ENCODE data around the gene GDAP1L1.
"Not testable (repeated sequence)": the region's sequence is repeated elsewhere in the genome, so short reads cannot be mapped to it uniquely, and the experiment has no call there.

GDAP1L1 gene

DNA sequence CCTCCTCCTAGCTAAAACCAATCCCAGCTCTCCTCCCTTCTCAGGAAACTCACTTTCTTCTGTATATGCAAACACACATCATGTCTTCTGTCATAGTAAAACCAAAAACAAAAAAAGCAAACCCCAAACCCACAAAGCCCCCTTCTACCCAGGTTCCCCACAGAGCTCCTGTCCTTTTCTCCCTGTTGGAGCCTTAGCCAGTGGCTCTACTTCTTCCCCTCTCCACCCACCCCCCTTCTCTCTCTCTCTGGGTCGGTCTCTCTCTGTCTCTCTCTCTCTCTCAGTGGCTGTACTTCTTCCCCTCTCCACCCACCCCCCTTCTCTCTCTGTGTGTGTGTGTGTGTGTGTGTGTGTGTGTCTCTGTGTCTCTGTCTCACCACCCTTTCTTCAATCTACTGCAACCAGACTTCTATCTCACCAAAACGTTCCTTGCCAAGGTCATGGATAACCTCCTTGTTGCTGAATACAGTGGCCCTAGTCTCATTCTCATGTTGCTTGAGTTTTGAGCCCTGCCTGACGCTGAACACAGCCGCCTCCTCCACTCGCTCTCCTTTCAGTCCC is 27.9 kb upstream of the GDAP1L1 start:
- in situ Hi-C loops (cut with HindIII; ENCODE audit: low sequenced_read_pairs), result loop anchor here (10.0 kb wide), 1 partner anchor 246 kb away; no protein-coding TSS in a partner anchor

DNA sequence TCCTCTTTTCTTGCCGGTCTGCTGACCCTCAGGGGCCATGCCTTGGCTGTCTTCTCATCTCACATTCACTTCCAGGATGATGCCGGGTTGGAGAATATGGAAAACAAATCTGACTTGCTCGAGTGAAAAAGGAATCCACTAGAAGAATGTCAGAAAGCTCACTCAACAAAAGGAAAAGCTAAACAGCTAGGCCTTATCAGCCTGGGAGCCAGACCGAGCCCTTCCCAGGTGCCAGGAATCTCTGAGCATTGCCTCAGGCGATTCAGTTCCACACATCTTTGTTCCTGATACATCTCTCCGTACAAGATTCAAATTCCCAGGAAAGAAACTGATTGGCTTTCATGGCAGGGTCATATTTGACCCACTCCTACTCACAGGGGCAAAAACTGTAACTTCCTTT is 27.3 kb upstream of the GDAP1L1 start:
- in situ Hi-C loops (cut with HindIII; ENCODE audit: low sequenced_read_pairs), result loop anchor here (10.0 kb wide), 1 partner anchor 245 kb away; no protein-coding TSS in a partner anchor

DNA sequence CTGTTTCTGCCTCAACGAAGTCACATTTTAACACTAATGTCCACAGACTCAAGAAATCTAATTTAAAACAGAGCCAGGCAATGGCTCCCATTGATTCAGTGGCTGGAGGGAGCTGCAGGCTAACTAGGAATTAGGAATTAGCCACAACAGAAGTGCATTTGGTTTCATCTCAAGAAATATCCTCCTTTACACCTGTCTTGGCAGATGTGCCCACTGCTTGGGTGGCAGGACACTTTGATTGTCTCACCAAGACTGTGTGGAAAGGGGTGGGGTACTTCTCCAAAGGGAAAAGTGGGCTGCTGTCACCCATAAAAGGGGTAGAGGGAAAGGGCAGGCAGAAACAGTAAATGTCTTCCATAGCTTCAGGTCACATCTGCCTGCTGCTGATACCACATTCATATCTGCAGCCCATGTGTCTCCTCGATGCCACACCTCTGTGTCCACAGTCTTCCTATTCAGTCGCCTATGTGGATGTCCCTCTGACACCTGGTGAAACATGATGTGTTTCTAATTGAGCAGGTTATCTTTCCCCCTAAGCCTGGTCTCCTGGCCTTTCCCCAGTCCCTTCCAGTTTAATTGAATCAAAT is 25.6 kb upstream of the GDAP1L1 start:
- in situ Hi-C loops (cut with HindIII; ENCODE audit: low sequenced_read_pairs), result no loop called here

DNA sequence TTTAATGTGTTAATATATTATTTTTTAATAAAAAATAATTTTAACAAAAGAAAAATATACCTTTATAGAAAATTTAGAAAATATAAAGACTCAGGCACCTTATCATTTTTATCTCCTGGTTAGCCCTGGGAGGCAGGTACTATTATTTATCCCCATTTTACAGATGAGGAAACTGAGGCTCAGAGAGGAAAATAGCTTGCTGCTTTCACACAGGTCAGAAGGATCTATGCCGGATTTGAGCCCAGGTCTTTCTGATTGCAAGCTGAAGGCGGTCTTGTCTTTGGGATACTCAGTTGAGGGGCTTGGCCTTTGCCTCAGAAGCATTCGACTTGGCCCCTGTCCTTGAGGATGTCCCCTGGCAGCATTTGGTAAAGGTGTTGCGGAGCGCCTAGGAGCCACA is 25.1 kb upstream of the GDAP1L1 start:
- in situ Hi-C loops (cut with HindIII; ENCODE audit: low sequenced_read_pairs), result no loop called here

DNA sequence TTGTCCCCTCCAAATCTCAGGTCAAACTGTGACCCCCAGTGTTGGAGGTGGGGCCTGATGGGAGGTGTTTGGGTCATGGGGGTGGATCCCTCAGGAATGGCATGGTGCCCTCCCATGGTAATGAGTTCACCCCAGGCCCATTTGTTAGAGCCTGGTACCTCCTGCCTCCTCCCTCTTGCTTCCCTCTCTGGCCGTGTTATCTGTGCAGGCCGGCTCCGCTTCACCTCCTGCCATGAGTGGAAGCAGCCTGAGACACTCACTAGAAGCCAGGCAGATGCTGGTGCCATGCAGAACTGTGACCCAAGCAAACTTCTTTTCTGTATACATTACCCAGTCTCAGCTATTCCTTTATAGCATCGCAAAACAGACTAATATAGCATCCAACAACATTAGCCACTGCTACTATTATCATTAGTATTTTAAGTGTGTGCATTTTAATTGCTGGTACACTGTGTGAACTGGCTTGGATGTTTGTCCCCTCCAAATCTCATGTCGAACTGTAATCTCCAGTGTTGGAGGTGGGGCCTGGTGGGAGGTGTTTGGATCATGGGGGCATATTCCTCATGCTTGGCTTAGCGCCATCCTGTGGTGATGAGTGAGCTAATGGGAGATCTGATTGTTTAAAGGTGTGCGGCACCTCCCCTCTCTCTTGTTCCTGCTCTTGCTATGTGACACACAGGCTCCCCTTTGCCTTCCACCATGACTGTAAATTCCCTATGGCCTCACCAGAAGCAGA is 24.3 kb upstream of the GDAP1L1 start:
- in situ Hi-C loops (cut with HindIII; ENCODE audit: low sequenced_read_pairs), result no loop called here

DNA sequence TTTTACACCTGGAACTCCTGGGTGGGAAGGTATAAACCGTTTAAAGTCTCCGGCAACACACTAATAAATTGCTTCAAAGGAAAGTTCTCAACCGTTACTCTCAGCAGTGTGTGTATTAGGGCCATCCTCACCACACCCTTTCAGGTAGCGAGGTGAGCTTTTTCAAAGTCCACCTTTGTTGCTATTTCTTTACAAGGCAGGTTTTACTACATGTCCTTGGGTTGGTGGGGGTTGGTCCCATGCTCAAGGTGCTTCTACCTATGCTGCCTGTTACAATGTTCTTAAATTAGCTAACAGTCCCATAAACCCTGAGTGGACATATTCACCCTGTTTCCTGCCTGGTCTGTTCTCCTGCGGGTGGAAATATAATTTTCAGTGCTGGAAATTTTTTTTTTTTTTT is 23.4 kb upstream of the GDAP1L1 start:
- in situ Hi-C loops (cut with HindIII; ENCODE audit: low sequenced_read_pairs), result no loop called here

DNA sequence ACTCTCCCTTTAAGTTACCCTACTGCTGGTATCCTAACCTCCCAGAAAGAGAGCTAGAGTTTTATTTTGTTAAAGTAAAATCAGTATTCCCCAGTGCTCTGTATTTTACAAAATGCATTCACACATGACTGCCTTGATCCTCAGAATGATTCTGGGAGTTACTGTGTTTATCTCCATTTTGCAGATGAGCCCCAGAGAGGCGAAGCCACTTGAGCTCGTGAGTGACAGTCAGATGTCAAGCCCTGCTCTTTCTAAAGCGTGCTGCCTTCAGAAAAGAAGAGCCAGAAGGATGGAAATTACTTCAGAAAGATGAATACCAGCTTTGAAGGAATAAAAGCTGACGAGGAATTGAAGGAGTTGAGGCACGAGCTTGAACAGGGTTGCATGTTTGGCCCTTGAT is 22.5 kb upstream of the GDAP1L1 start:
- in situ Hi-C loops (cut with HindIII; ENCODE audit: low sequenced_read_pairs), result no loop called here

DNA sequence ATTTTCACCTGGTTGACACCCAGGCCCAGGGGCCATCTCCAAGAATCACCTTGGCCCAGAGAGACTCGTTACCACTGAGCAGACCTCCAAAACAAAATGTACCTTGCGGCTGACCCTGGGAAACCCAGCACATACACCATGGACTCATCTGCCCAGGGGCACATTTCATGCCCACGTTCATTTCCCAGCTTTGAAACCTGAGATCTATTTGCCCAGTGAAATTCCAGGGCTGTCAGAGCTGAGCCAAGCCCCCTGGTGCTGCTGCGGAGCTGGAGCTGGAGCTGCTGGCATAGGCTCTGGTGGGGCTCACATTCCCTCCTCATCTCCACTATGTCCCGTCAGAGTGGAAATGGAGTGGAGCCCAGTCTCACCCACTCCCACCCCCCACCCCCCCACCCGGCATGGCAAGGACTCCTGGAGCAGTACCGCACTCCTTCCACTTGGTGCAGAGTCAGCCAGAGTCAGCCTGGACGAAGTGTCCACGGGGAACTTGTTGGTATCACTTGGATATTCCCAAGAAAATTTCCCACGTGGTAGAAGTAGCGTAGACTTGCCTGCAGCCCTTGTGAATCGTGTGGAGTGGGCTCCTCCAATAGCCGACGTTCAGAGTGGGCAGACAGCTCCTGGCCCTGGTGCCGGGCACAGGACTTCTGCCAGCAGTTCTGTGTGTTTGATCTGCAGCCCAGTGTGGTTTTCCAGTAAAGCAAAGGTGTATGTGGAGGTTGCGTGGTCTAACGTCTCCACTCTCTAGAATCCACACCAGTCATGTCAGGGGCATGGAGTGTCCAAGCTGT is 18.4 kb upstream of the GDAP1L1 start:
- in situ Hi-C loops (cut with HindIII; ENCODE audit: low sequenced_read_pairs), result no loop called here

DNA sequence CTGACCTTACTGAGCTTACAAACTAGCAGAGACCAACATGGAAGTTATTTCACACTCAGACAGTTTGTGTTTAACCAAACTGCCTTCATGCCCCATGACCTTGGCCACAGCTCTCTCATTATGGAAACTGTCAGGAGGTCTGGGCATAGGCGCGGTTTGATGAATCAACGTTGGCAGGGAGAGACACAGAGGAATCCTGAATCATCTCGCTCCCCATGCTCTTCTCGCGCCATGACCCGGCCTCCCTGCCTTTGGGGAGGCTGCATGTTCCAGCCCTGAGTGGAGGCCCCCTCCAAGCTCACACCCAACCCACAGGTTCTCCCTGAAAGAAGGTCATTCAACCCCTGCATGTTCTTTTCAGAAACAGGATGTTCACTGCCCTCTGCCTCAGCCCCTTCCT is 15.9 kb upstream of the GDAP1L1 start:
- in situ Hi-C loops (cut with HindIII; ENCODE audit: low sequenced_read_pairs), result no loop called here

DNA sequence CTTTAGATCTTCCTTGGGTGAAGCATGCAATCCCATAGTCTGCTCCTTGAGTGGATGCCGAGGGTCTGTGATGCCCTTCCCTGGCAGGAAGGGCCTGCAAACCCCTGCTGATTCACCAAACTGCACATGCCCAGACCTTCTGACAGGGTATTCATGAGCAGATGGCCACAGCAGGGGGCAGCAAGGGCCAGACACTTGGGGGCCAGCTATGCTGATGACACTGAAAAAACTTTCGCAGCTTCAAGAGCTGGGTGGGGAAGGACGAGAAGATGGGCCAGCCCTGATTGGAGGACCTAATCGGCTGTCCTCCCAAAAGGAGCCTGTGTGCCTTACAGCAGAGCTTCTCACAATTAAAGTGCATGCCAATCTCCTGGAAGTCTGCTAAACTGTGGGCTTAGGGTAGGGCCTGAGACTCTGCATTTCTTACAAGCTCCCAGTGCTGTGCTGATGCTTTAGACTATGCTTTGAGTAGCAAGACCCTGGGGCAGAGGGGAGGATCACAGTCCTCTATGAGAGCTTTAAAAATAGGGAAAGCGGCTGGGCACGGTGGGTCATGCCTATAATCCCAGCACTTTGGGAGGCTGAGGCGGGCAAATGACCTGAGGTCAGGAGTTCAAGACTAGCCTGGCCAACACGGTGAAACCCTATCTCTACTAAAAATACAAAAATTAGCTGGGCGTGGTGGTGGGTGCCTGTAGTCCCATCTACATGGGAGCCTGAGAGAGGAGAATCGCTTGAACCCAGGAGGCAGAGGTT is 15.2 kb upstream of the GDAP1L1 start:
- in situ Hi-C loops (cut with HindIII; ENCODE audit: low sequenced_read_pairs), result no loop called here

DNA sequence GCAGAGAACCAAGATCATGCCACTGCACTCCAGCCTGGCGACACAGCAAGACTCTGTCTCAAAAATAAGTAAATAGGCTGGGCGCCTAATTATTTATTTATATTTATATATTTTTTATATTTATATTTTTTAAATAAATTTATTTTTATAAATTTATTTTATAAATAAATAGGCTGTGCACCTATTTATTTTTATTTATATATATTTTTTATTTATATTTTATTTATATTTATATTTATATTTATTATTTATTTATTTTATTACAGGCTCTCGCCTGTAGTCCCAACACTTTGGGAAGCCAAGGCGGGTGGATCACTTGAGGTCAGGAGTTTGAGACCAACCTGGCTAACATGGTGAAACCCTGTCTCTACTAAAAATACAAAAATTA is 14.6 kb upstream of the GDAP1L1 start:
- in situ Hi-C loops (cut with HindIII; ENCODE audit: low sequenced_read_pairs), result not testable (repeated sequence)

DNA sequence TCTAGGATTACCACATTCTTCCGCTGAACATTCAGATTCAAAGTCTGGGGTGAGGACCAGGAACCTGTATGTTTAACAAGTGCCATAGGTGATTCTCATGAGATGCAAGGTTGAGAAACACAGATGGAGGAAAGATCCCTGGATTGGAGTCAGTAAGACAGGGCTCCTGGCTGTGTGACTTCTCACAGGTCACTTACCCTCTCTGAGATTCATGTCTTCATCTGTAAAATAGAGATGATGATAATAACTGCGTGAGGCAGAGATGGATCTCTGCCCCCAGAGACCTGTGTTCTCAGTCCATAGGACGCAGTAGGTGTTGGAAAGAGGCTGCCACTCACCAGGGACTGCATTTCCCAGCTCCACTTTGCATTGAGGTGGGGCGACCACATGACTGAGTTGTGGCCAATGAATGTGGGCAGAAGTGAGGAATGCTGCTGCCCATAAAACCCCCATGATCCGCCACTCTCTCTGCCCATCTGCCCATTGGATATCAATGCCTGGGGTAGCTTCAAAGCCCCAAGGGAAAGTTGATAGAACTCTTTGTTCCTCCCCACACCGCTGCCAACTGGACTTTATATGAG is 13.6 kb upstream of the GDAP1L1 start:
- in situ Hi-C loops (cut with HindIII; ENCODE audit: low sequenced_read_pairs), result no loop called here

DNA sequence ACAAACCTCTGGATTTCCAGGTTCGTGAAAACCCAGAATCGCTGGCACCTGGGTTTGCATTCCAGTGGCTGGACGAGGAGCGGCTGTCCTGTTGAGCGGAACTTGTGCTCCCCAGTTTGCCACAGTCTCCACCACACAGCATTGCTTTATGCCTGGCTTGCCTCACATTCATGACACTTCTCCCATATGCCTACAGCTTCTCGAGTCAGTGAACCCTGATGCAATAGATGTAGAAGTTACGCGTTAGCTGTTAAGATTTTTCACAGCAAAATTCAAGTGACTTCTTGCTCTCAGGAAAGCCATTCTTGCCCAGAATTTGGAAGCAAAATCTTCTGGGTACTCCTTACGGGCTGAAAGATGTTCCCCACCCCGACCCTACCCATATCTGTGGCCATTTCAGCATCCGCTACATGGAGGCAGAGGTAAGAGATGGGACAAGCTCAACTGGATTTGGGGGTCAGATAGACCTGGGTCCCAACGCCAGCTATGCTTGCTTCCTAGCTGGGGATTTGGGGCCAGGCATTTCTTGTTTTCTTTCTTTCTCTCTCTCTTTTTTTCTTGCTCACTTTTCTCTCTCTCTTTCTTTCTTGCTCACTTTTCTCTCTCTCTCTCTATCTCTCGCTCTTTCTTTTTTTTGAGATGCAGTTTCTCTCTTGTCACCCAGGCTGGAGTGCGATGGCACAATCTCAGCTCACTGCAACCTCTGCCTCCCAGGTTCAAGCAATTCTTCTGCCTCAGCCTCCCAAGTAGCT is 12.4 kb upstream of the GDAP1L1 start:
- in situ Hi-C loops (cut with HindIII; ENCODE audit: low sequenced_read_pairs), result no loop called here

DNA sequence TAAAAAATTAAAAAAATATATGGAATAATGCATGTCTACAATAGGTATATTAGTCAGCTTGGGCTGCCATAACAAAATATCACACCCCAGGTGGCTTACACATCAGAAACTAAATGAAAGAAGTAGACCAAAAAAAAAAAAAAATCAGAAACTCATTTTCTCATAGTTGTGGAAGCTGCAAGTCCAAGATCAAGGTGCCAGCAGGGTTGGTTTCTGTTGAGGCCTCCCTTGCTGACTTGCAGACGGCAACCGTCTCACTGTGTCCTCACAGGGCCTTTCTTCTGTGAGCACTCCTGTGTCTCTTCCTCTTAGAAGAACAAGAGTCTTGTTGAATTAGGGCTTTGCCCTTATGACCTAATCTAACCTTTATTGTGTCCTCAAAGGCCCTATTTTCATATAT is 11.4 kb upstream of the GDAP1L1 start:
- in situ Hi-C loops (cut with HindIII; ENCODE audit: low sequenced_read_pairs), result no loop called here

DNA sequence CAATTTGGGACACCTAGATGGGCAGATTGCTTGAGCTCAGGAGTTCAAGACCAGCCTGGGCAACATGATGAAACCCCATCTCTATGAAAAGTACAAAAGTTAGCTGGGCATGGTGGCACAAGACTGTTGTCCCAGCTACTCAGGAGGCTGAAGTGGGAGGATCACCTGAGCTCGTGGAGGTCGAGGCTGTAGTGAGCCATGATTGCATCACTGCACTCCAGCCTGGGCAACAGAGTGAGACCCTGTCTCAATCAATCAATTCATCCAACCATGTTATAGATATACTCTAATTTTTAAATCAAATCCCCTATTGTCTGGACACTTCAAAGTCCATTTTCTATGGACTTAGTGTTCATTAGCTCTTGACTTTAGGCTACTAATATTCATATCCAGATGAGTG is 10.3 kb upstream of the GDAP1L1 start:
- in situ Hi-C loops (cut with HindIII; ENCODE audit: low sequenced_read_pairs), result not testable (repeated sequence)

DNA sequence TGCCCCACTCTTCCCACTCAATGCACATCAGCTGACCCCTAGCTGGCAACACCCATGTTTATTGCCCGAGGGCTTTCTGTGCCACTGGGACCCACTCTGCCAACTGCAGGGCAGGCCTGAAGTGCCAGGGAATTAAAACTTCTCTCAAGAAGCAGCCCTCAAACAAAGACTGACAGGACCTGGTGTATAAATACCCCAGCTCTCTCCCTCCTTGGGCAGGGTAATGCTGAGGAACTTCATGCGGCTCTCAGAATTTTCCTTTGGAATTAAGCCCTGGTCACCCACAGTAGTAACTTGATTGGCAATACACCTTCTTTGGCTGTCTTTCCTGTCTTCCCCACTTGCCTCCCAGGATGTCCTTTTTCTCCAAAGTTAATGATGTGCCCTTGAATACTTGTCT is 5.3 kb upstream of the GDAP1L1 start:
- in situ Hi-C loops (cut with HindIII; ENCODE audit: low sequenced_read_pairs), result no loop called here

DNA sequence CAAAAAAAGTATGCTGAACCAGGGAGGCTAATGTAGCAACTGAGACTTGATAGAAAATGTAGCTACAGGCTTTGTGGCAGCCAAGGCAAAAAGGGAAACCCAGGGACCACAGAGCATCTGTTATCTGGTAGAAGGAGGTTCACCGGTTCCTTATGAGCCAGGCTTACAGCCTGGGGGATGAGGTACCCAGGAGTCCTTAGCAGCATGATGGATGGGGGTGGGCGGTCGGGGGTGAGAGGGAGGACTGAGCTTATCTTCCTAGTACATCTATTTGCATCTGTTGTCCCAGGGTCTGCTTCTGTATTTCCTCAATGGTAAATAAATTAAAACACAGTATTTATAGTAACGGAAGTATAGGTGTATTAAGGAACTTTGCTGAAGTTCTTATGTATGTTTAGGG is 1.1 kb upstream of the GDAP1L1 start:
- in situ Hi-C loops (cut with HindIII; ENCODE audit: low sequenced_read_pairs), result no loop called here

DNA sequence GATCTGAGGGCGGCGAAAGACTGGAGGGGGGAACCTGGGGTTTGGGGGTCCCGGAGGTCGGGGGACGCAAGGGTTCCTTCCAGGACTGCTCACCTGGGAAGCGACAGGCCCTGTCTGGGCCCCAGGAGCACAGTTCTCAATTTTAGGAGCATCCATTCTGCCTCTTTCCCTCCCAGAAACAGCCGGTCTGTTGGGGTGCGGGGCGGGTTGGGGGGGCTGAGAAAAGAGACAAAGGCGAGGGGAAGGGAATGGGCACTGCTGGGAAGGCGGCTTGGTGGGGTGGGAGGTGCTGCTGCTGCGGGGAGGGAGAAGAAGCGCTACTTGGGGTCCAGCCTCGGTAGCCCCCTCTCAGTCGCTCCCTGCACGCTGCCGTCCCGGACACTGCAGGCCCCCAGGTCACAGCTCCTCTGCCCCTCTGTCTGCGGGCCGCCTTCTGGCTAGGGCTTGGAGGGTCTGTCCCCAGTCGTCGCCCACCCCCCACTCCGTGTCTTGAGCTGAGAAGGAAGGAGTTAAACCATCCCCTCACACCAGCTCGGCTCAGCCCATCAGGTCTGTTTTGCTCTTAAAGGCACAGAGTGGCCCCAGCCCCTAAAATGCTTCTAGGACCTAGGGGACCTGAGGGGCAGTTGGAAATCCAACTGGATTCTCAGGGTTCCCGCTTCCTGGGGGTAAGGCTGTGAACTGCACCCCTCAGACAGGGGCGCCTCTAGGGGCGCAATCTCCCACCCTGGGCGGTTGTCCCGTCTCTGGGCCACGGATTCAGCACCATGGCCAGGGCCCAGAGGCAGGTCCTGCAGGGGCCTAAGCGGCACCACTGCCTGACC is 690 bp downstream of the GDAP1L1 start:
- in situ Hi-C loops (cut with HindIII; ENCODE audit: low sequenced_read_pairs), result no loop called here

DNA sequence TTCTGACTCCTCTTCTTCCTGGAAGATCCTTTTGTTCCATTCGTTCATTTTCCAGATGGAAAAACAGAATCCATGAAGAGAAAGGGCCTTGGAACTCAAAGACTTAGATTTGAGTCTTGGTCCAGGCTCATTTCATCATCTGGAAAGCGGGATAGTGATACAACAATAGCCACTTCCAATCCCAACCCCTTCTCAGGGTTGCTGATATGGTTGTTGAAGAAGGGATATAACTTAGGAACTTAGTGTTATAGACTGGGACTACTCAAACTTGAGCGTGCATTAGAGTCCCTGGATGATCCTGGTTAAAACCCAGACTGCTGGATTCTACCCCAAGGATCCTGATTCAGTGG is 1.3 kb downstream of the GDAP1L1 start:
- in situ Hi-C loops (cut with HindIII; ENCODE audit: low sequenced_read_pairs), result no loop called here
